RWPE1 (cell line): ENCODE data around the gene IFT43.

Experiments
- CTCF ChIA-PET: fragments of 350-600 bp; sonication (Branson Sonifier 250); formaldehyde crosslinking; extraction: SDS; loops from one replicate; lab custom pipeline; 2021; lab: Yijun Ruan, JAX
- POLR2A ChIA-PET: fragments of 400-600 bp; formaldehyde crosslinking; extraction: SDS; loops from one replicate; lab custom pipeline; 2020; ENCODE audit warnings: antibody characterized with exemption; ENCODE audit not compliant: low non-redundant PET; lab: Yijun Ruan, JAX
- DNase-seq: peaks from one replicate; pipeline ENCODE4 v3.0.0; 2012; ENCODE audit warnings: low spot score
- H3K27ac ChIP-seq: fragments of 450-650 bp; 2 replicates; pipeline ENCODE4 v1.5.1; 2017
- TF ChIP-seq, protein P1 (sequence below): fragments of 450-650 bp; conservative IDR thresholded peaks from 2 replicates; pipeline ENCODE4 v1.5.1; 2017; ENCODE audit warnings: low read depth, mild to moderate bottlenecking

Gene IFT43

DNA sequence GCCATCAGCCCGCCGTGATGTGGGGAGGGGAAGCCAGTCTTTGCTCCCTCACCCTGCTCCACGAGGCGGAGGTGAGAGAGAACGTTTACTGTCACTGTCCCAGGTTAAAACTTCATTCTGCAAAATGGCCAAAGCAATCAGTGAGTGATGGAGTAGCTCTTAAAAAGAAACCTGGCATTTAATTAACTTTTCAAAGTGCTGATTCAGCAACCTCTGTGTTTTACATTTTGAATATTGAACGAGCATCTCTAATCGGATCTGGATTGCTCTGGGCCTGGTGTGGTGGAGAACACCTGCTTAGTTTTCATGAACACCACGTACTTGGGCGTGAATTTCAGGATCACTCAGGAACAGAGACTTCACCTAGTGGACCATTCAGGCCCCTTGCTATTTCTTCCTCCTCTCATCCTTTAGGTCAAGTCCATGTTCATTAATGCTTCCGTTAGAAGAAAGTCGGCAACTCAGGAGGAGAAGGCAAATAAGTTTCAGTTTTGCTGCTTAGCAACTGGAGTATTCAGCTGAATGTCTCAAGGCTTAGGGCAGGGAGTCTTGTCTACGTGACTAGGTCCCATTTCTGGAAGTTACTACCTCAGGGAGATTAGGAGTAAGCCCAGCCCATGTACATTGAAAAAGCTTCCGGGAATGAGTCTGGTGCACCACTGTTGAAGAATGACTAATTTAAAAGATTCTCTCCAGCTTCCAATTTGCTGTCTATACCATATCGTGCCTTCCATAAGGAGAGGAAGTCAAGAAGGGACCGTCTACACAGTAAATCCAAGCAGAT lies 68.2 kb downstream of the IFT43 start:
- ChIA-PET POLR2A (no interaction called here), CTCF (interaction anchor here (0.7 kb wide), 1 partner anchor 541 kb away, joined by 3 read pairs; no protein-coding TSS in a partner anchor)
- DNase-seq: no peak
- H3K27ac ChIP-seq: no peak overlapping the region
- TF ChIP-seq, protein P1, sequence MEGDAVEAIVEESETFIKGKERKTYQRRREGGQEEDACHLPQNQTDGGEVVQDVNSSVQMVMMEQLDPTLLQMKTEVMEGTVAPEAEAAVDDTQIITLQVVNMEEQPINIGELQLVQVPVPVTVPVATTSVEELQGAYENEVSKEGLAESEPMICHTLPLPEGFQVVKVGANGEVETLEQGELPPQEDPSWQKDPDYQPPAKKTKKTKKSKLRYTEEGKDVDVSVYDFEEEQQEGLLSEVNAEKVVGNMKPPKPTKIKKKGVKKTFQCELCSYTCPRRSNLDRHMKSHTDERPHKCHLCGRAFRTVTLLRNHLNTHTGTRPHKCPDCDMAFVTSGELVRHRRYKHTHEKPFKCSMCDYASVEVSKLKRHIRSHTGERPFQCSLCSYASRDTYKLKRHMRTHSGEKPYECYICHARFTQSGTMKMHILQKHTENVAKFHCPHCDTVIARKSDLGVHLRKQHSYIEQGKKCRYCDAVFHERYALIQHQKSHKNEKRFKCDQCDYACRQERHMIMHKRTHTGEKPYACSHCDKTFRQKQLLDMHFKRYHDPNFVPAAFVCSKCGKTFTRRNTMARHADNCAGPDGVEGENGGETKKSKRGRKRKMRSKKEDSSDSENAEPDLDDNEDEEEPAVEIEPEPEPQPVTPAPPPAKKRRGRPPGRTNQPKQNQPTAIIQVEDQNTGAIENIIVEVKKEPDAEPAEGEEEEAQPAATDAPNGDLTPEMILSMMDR: no peak

- CTCF ChIA-PET: interaction anchor here (0.7 kb wide), 1 partner anchor 74 kb away, joined by 3 read pairs; no protein-coding TSS in a partner anchor
- no peak for DNase-seq
- POLR2A ChIA-PET: no interaction called here
- TF ChIP-seq, protein P1: no peak
- no peak overlapping the region for H3K27ac ChIP-seq
Measured at GRCh38 chr14:76055330-76055729, 69.8 kb downstream of the IFT43 start.

DNA sequence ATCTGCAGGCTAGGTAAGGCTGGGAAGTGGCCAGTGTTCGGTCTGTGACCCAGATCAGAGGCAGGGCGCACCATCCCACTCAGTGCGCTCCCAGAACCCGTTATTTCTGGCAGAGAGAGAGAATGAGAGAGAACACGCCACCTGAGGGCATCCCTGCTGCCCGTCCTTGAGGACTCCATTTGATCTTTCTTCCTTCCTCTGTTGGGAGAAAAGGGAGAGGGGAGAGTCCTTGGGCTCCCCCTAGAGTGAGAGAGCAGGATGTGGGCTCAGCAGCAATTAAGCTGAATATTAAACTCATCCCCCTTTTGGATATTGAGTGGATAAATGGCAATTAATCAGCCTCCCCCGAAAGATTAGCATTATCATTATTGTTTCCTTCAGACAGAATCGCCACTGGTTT lies 70.6 kb downstream of the IFT43 start:
- peak; percentile 8 for DNase-seq
- POLR2A ChIA-PET: no interaction called here
- TF ChIP-seq, protein P1: peak; percentile 34; the same call in 1 of the 2 replicates
- CTCF ChIA-PET: interaction anchor here (0.6 to 0.7 kb wide), 2 partner anchors 10 to 75 kb away, joined by 3 read pairs; no protein-coding TSS in a partner anchor
- H3K27ac ChIP-seq: no peak overlapping the region

DNA sequence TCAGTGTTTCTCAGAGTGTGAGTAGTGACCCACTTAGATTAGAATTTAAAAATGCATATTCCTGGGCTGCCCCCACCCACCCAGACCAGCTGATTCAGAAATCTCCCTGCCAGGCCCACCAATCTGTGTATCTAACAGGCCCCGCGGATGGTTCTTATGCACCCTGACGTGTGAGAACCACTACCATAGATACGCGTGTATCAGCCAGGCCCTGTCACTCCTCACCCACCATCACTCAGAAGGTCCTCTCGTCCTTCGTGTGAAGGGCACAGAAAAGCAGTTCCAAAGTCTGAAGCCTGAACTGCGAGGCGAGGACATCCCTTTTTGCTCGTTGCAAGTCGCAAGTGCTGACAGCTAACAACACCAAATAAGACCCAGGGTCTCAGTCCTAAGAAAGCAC lies 72.4 kb downstream of the IFT43 start:
- no peak for DNase-seq
- TF ChIP-seq, protein P1: no peak
- ChIA-PET POLR2A (no interaction called here), CTCF (no interaction called here)
- H3K27ac ChIP-seq: no peak overlapping the region

DNA sequence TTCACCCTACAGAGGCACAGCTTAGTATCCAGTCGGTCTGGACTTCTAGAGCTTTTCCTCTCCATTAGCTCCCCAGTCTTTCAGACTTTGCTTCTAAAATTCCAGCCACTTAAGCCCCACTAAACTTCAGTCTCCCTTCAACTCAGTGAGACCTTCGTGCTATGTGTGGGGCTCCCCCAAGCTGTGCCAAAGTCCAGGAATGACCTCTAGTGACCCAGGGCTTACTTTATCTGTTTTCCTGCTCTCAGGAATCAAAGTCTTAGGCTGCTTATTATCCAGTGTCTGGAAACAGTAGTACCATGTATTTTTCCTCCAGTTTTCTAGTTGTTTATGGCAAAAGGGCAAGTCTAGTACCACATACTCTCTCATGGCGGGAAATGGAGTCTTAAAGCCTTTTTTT lies 77.8 kb downstream of the IFT43 start:
- no peak overlapping the region for H3K27ac ChIP-seq
- no peak for DNase-seq
- ChIA-PET POLR2A (no interaction called here), CTCF (interaction anchor here (0.7 kb wide), 1 partner anchor 109 kb away, joined by 6 read pairs; no protein-coding TSS in a partner anchor)
- TF ChIP-seq, protein P1: no peak

DNA sequence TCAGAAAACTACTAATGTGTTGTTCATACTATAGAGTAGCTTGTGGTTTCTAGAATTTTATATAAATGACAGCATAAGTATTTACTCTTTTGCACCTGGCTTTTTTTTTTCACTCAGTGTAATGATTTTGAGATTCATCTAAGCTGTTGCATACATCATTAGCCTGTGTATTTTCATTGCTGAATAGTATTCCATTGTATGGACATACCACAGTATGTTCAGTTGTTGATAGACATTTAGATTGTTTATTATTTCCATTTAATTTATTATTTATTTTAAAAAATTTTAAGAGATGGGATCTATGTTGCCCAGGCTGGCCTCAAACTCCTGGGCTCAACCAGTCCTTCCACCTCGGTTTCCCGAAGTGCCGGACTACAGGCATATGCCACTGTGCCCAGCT lies 80.0 kb downstream of the IFT43 start:
- no peak for DNase-seq
- TF ChIP-seq, protein P1: no peak
- CTCF ChIA-PET: interaction anchor here (0.6 kb wide), 1 partner anchor 613 kb away, joined by 4 read pairs; no protein-coding TSS in a partner anchor

More for the DNA sequence above, 80.0 kb downstream of the IFT43 start:
- H3K27ac ChIP-seq: no peak overlapping the region
- POLR2A ChIA-PET: no interaction called here
